ENCODE data around the gene IGF2BP2. TPM values are rescaled to one million over a fixed set of nuclear protein-coding genes. Genes with fewer than 3 reads are reported as not detected.

The IGF2BP2 gene
- total RNA-seq, 6 experiments from 2014 or later, result 97.2 to 111 (median 100.0) TPM

- TF ChIP-seq CTCF (IDR thresholded peaks at IDR 0.05), result no peak
- DNase-seq, result no peak
- Mint-ChIP-seq H3K9me3 (no peaks in the 10 kb centered on the region), H3K27ac (no peak overlapping the region), H3K4me3 (no peak overlapping the region), H3K36me3 (ENCODE audit: low read depth) (peaks cover 18% of the 10 kb centered on the region), H3K27me3 (ENCODE audit: insufficient read depth) (no peaks in the 10 kb centered on the region), H3K4me1 (ENCODE audit: low read depth) (peaks cover 15% of the 10 kb centered on the region)
These were observed 199.1 kb downstream of the IGF2BP2 start for GRCh38 chr3:185625784-185626183.

- H3K27ac Mint-ChIP-seq, result no peak overlapping the region
- TF ChIP-seq CTCF (IDR thresholded peaks at IDR 0.05), result no peak
- H3K4me1 Mint-ChIP-seq (ENCODE audit: low read depth), result no peaks in the 10 kb centered on the region
- no peak overlapping the region for H3K4me3 Mint-ChIP-seq
- no peaks in the 10 kb centered on the region for H3K27me3 Mint-ChIP-seq (ENCODE audit: insufficient read depth)
- no peaks in the 10 kb centered on the region for H3K9me3 Mint-ChIP-seq
- H3K36me3 Mint-ChIP-seq (ENCODE audit: low read depth), result peaks cover 13% of the 10 kb centered on the region
- DNase-seq, result no peak
These were observed 200.7 kb downstream of the IGF2BP2 start for GRCh38 chr3:185623939-185624665.

- Mint-ChIP-seq H3K4me3 (no peak overlapping the region), H3K27ac (no peak overlapping the region), H3K27me3 (ENCODE audit: insufficient read depth) (no peaks in the 10 kb centered on the region), H3K36me3 (ENCODE audit: low read depth) (peaks cover 29% of the 10 kb centered on the region), H3K4me1 (ENCODE audit: low read depth) (no peaks in the 10 kb centered on the region), H3K9me3 (no peaks in the 10 kb centered on the region)
- no peak for DNase-seq
- no peak for TF ChIP-seq CTCF (IDR thresholded peaks at IDR 0.05)
These were observed 211.8 kb downstream of the IGF2BP2 start for GRCh38 chr3:185613016-185613415.

GRCh38 chr3:185606196-185606595, 218.6 kb downstream of the IGF2BP2 start:
- Mint-ChIP-seq H3K27ac (no peak overlapping the region; the same call in 1 of the 2 replicates), H3K9me3 (no peaks in the 10 kb centered on the region), H3K4me1 (ENCODE audit: low read depth) (no peaks in the 10 kb centered on the region), H3K27me3 (ENCODE audit: insufficient read depth) (no peaks in the 10 kb centered on the region), H3K4me3 (no peak overlapping the region), H3K36me3 (ENCODE audit: low read depth) (peaks cover 24% of the 10 kb centered on the region)
- TF ChIP-seq CTCF (IDR thresholded peaks at IDR 0.05), result no peak
- no peak for DNase-seq

GRCh38 chr3:185605566-185605965, 219.3 kb downstream of the IGF2BP2 start:
- Mint-ChIP-seq H3K27me3 (ENCODE audit: insufficient read depth) (no peaks in the 10 kb centered on the region), H3K9me3 (no peaks in the 10 kb centered on the region), H3K4me1 (ENCODE audit: low read depth) (no peaks in the 10 kb centered on the region), H3K27ac (peak overlapping the region; percentile 29; the same call in 1 of the 2 replicates), H3K36me3 (ENCODE audit: low read depth) (peaks cover 24% of the 10 kb centered on the region), H3K4me3 (no peak overlapping the region)
- TF ChIP-seq CTCF (IDR thresholded peaks at IDR 0.05), result no peak
- DNase-seq, result no peak
